ENCODE data around the gene NHLRC3.

DNA sequence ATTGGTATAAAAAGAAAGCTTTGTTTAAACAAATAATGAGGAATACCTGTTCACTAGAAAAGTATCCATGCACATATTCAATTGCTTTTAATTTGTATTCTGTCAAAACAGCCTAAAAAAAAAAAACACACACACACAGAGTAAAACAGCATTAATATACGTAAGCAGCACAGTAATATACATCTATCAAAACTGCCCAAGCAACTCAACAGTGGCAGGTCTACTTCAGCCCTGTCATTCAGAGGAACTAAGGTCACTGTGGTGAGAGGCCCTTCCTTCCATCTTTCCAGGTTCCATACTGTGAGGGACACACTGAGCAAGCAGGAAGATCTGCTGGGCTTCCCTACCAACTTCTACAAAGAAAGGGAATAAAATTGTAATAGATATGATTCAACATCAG, 4.2 kb upstream of the NHLRC3 start:
- TF ChIP-seq GATA2 (IDR thresholded peaks at IDR 0.05; ENCODE audit: low read depth, low read length) (no peak), GATA3 (IDR thresholded peaks at IDR 0.05; ENCODE audit: low read depth, low read length) (no peak)

Data from SH-SY5Y (cell line).